Tibial nerve (tissue), 4 donors: ENCODE measurements around the gene ZIM2.
"Not testable (repeated sequence)": the region's sequence is repeated elsewhere in the genome, so short reads cannot be mapped to it uniquely, and the experiment has no call there.

ENCODE experiments used
- EP300 ChIP-seq, 2 donors: sonication (generic); formaldehyde crosslinking; IDR thresholded peaks; one replicate each; pipeline ENCODE4 v1.6.1; 2017; ENCODE audit warnings: antibody characterized with exemption in 2 of 2, mild to moderate bottlenecking in 1 of 2
- TF ChIP-seq, protein P1 (sequence below), 5 experiments: fragments of 200-600 bp in 3 of 5; fragments of 450-650 bp in 2 of 5; sonication (generic) in 3 of 5; IDR thresholded peaks; one replicate each; pipeline ENCODE4 v1.5.1; 2016 to 2019; ENCODE audit warnings: antibody characterized with exemption in 5 of 5, mild to moderate bottlenecking in 3 of 5, moderate library complexity in 2 of 5

DNA sequence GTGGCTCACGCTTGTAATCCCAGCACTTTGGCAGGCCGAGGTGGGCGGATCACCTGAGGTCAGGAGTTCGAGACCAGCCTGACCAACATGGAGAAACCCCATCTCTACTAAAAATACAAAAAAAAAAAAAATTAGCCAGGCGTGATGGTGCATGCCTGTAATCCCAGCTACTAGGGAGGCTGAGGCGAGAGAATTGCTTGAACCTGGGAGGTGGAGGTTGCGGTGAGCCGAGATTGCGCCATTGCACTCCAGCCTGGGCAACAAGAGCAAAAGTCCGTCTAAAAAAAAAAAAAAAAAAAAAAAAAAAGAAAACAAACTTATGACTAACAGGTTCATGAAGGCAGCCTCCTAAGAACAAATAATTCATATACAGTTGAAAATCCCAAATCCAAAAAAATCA is 19.9 kb upstream of the ZIM2 start:
- TF ChIP-seq EP300 (IDR thresholded peaks at IDR 0.05) = not testable (repeated sequence)
- TF ChIP-seq, protein P1, sequence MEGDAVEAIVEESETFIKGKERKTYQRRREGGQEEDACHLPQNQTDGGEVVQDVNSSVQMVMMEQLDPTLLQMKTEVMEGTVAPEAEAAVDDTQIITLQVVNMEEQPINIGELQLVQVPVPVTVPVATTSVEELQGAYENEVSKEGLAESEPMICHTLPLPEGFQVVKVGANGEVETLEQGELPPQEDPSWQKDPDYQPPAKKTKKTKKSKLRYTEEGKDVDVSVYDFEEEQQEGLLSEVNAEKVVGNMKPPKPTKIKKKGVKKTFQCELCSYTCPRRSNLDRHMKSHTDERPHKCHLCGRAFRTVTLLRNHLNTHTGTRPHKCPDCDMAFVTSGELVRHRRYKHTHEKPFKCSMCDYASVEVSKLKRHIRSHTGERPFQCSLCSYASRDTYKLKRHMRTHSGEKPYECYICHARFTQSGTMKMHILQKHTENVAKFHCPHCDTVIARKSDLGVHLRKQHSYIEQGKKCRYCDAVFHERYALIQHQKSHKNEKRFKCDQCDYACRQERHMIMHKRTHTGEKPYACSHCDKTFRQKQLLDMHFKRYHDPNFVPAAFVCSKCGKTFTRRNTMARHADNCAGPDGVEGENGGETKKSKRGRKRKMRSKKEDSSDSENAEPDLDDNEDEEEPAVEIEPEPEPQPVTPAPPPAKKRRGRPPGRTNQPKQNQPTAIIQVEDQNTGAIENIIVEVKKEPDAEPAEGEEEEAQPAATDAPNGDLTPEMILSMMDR (IDR thresholded peaks at IDR 0.05) = not testable (repeated sequence)
